GM12865 (cell line): ENCODE data around the gene CST5.
"Not testable (repeated sequence)": the region's sequence is repeated elsewhere in the genome, so short reads cannot be mapped to it uniquely, and the experiment has no call there.

Source experiments
- DNase-seq: peaks from one replicate; pipeline ENCODE4 v3.0.0; 2010; ENCODE audit warnings: low read depth
- H3K4me3 ChIP-seq: 2 replicates; pipeline ENCODE4 v1.5.1; 2011; ENCODE audit warnings: mild to moderate bottlenecking, low read depth, low read length, control low read depth
- TF ChIP-seq, protein P1 (sequence below): IDR thresholded peaks from 2 replicates; pipeline ENCODE4 v1.5.1; 2011; ENCODE audit warnings: low read length, control low read depth, low read depth, inconsistent platforms; ENCODE audit not compliant: insufficient read depth; ENCODE audit errors: missing control alignments

Gene CST5

GRCh38 chr20:23878787-23879186, 761 bp downstream of the CST5 start:
- no peak for DNase-seq
- TF ChIP-seq, protein P1, sequence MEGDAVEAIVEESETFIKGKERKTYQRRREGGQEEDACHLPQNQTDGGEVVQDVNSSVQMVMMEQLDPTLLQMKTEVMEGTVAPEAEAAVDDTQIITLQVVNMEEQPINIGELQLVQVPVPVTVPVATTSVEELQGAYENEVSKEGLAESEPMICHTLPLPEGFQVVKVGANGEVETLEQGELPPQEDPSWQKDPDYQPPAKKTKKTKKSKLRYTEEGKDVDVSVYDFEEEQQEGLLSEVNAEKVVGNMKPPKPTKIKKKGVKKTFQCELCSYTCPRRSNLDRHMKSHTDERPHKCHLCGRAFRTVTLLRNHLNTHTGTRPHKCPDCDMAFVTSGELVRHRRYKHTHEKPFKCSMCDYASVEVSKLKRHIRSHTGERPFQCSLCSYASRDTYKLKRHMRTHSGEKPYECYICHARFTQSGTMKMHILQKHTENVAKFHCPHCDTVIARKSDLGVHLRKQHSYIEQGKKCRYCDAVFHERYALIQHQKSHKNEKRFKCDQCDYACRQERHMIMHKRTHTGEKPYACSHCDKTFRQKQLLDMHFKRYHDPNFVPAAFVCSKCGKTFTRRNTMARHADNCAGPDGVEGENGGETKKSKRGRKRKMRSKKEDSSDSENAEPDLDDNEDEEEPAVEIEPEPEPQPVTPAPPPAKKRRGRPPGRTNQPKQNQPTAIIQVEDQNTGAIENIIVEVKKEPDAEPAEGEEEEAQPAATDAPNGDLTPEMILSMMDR: no peak
- no peak overlapping the region for H3K4me3 ChIP-seq

DNA sequence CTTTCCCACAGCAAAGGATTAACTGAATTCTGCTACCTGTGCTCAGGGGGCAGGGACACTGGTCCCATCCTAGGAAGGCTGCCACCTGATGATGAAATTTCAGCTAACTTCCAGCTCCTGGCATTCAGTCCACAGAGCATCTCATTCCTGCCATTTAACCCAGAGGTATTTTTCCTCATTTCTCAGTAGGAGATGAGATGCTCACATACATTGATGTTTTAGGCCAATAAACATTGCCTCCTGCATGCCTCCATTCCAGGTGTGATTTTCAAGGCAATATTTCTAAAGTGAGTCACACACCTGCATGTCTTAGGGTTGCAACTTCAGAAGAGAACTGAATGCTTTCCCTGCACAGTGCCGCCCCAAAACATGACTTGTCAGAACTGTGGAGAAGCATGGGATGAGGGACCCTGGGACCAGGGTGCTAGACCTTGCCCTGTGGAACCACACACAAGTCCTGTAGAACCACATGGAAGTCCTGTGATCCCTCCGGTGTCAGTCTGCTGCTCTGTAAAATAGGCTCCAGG, 1.5 kb downstream of the CST5 start:
- not testable (repeated sequence) for DNase-seq, H3K4me3 ChIP-seq

- TF ChIP-seq, protein P1: no peak
- no peak overlapping the region for H3K4me3 ChIP-seq
- no peak for DNase-seq
Observed at GRCh38 chr20:23877524-23877923, 2.0 kb downstream of the CST5 start.

GRCh38 chr20:23875606-23876237, 3.8 kb downstream of the CST5 start:
- no peak overlapping the region for H3K4me3 ChIP-seq
- TF ChIP-seq, protein P1: no peak
- no peak for DNase-seq

DNA sequence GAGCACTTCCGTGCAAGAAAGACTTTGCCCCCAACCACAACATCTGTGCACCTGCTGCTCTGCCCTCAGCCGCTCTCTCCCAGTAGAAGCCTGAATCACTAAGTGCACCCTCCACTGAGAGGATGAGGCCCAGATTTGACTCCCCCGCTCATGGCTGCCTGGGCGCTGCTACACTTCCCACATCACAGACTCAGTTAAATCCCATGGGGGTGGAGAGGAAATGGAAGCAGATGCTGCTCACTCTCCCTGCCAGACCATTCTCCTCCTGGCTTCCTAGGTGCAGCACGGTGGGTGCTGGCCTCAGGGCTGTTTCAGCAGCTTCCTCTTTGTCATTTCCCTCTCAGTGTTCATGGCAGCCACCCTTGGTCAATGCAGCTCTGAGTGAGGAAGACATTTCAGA, 4.8 kb downstream of the CST5 start:
- TF ChIP-seq, protein P1: no peak
- DNase-seq: peak; percentile 4

DNA sequence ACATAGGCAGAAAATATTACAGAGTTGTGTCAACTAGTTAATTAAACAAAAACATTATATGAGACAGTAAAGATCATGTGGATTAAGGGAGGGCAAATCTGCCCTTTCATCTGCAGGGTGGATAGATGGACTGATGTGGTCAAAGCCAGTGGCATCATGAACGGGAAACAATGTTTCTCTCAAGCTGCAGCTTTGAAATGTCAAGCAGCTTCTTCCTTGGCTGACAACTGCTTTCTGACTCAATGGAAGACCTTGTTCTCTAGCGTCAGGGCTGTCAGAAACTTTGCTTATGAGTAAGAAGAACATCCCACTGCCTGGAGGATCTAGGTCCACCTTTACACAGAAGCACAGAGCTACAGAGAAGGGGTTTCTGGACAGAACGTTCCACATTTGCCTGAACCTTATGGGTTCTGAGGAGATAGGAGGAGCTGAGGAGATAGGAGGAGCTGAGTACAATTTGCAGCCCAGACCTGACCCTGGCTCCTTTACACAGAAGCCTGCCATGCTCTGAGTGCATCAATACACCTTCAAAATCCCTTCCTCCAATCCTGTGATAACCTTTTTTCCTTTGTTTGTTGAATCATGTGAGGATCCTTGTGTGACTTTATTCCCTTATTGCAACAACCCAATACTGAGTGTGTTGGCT, 6.1 kb downstream of the CST5 start:
- no peak overlapping the region for H3K4me3 ChIP-seq
- TF ChIP-seq, protein P1: no peak
- DNase-seq: no peak

More for the DNA sequence above, 4.8 kb downstream of the CST5 start:
- no peak overlapping the region for H3K4me3 ChIP-seq

DNA sequence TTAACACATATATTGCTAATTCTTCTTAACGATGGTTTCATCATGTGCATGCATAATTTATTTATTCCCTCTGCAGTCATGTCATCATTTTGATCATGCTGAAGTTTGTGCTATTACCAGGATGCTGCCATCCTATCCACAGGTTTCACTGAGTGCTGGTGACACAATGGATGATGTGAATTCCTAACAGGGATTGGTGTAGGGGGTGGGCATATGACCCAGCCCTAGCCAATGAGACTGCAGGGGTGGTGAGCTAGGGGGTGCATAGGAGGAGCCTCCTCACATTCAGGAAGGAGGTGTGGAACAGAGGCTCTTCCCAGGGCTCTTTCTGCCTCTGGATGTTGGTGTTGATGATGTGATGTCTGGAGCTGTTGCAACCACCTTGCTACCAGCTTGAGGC, 7.5 kb downstream of the CST5 start:
- no peak for DNase-seq
- no peak overlapping the region for H3K4me3 ChIP-seq
- TF ChIP-seq, protein P1: no peak
